K562 (cell line): ENCODE results near the gene TPO. TPM values are rescaled to one million over a fixed set of nuclear protein-coding genes. Genes with fewer than 3 reads are reported as not detected.

ENCODE experiments used
- AFF1 ChIP-seq, 2 experiments: fragments of 450-650 bp; IDR thresholded peaks; 2 replicates each; pipeline ENCODE4 v1.6.1; 2018; ENCODE audit warnings: mild to moderate bottlenecking in 2 of 2, low read depth in 1 of 2; ENCODE audit not compliant: partially characterized antibody in 2 of 2
- CHD2 ChIP-seq: IDR thresholded peaks from 2 replicates; pipeline ENCODE4 v1.6.1; 2011; ENCODE audit warnings: low read depth, low read length
- DACH1 ChIP-seq: fragments of 450-650 bp; IDR thresholded peaks from 2 replicates; pipeline ENCODE4 v1.6.1; 2018; ENCODE audit not compliant: partially characterized antibody
- FOXA3 ChIP-seq, 2 experiments: fragments of 450-650 bp in 1 of 2; sonication (generic) in 1 of 2; formaldehyde crosslinking; IDR thresholded peaks in 1 of 2; conservative IDR thresholded peaks in 1 of 2; 2 replicates each; pipeline versions ENCODE4 v1.4.0 to v1.8.0; 2020 to 2022; ENCODE audit warnings: mild to moderate bottlenecking in 2 of 2, missing genetic modification reagents in 1 of 2
- FOXP1 ChIP-seq: sonication (generic); formaldehyde crosslinking; IDR thresholded peaks from 2 replicates; pipeline ENCODE4 v1.8.0; 2022; ENCODE audit warnings: mild to moderate bottlenecking, missing genetic modification reagents
- MCM2 ChIP-seq: fragments of 450-650 bp; IDR thresholded peaks from 2 replicates; pipeline ENCODE4 v1.6.1; 2017; ENCODE audit warnings: low read depth, mild to moderate bottlenecking
- SMC3 ChIP-seq: conservative IDR thresholded peaks from 2 replicates; pipeline ENCODE4 v1.6.1; 2011; ENCODE audit warnings: low read depth, low read length, improper control_type of control experiment; ENCODE audit not compliant: insufficient read depth
- ZNF511 ChIP-seq: sonication (generic); formaldehyde crosslinking; IDR thresholded peaks from 2 replicates; pipeline ENCODE4 v1.8.0; 2022; ENCODE audit warnings: mild to moderate bottlenecking, missing genetic modification reagents
- ZNF518B ChIP-seq: fragments of 250-450 bp; sonication (Bioruptor Pico); IDR thresholded peaks from 2 replicates; pipeline ENCODE4 v1.5.0; 2021; ENCODE audit warnings: mild to moderate bottlenecking, moderate library complexity
- ZNF584 ChIP-seq: fragments of 200-800 bp; sonication (Bioruptor generic); IDR thresholded peaks from 2 replicates; pipeline ENCODE4 v1.6.1; 2016; ENCODE audit warnings: low read depth, mild to moderate bottlenecking, missing genetic modification characterization, missing compliant biosample characterization
- ZNF778 ChIP-seq: fragments of 450-650 bp; formaldehyde crosslinking; IDR thresholded peaks from 2 replicates; pipeline ENCODE4 v1.4.0; 2020; ENCODE audit warnings: mild to moderate bottlenecking, moderate library complexity
- polyA plus RNA-seq, 8 experiments: library from polyadenylated mRNA; depleted of rRNA in 4 of 8; stranded (reverse) in 5 of 8; unstranded in 3 of 8; fragments of >200 nt; fragmentation: Nextera tagmentation in 2 of 8; fragmentation: Illumina TruSeq in 1 of 8; extraction: Ambion mirVana in 2 of 8; extraction: Trizol in 1 of 8; gene quantifications; 2 replicates each; pipeline versions ENCODE4 v1.2.1 to v1.2.3, GENCODE V29; 2011 to 2014; ENCODE audit warnings: inconsistent platforms in 1 of 8, missing spikeins in 1 of 8
- total RNA-seq, 7 experiments: library from RNA; depleted of rRNA in 6 of 7; stranded (reverse); fragments of >200 nt in 6 of 7; fragmentation: Illumina TruSeq in 2 of 7; extraction: Trizol in 2 of 7; gene quantifications; 2 replicates each; pipeline versions ENCODE4 v1.2.1 to v1.2.3, GENCODE V29; 2011 to 2021; ENCODE audit warnings: low replicate concordance in 1 of 7

Gene TPO
- total and polyA plus RNA-seq, 9 of the 15 experiments (the other 6 are each of a cell fraction or from before 2014, with no cell fraction given): not detected

GRCh38 chr2:1503471-1504310 lies 90.4 kb downstream of the TPO start (continued):
- TF ChIP-seq ZNF518B (CRISPR knock-in tag) (no peak), ZNF778 (no peak), FOXP1 (CRISPR knock-in tag) (no peak), ZNF584 (no peak), FOXA3 (CRISPR knock-in tag; conservative IDR thresholded peaks at IDR 0.05 in 1 of 2, IDR thresholded peaks at IDR 0.05 in 1 of 2) (no peak), MCM2 (no peak), DACH1 (no peak), ZNF511 (CRISPR knock-in tag) (no peak), SMC3 (no peak), AFF1 (IDR thresholded peaks at IDR 0.05; ENCODE audit: low read depth in 1 of 2, partially characterized antibody in 2 of 2) (no peak), CHD2 (no peak)
